Stimulated activated CD8-positive, alpha-beta memory T cell treated with anti-CD3 and anti-CD28 coated beads, Interleukin-4, amount 100 ng/mL, for 24 hours (primary cell): ENCODE results near the gene ASCC1.
"Not testable (repeated sequence)": the region's sequence is repeated elsewhere in the genome, so short reads cannot be mapped to it uniquely, and the experiment has no call there.

Experiments used
- DNase-seq: peaks from one replicate; pipeline ENCODE4 v3.0.0-alpha.2; 2020; ENCODE audit warnings: low read depth

ASCC1 gene

GRCh38 chr10:72170263-72170662 lies 45.8 kb downstream of the ASCC1 start:
- no peak for DNase-seq

GRCh38 chr10:72167118-72167517 lies 49.0 kb downstream of the ASCC1 start:
- DNase-seq, result no peak

- DNase-seq, result no peak
These were observed 51.5 kb downstream of the ASCC1 start for GRCh38 chr10:72164617-72165016.

- no peak for DNase-seq
These were observed 53.1 kb downstream of the ASCC1 start for GRCh38 chr10:72162978-72163377.

GRCh38 chr10:72158176-72158575 lies 57.9 kb downstream of the ASCC1 start:
- no peak for DNase-seq

- DNase-seq, result no peak
These were observed 59.9 kb downstream of the ASCC1 start for GRCh38 chr10:72156223-72156622.

- DNase-seq, result no peak
These were observed 63.8 kb downstream of the ASCC1 start for GRCh38 chr10:72152286-72152685.

GRCh38 chr10:72150746-72151478 lies 65.2 kb downstream of the ASCC1 start:
- not testable (repeated sequence) for DNase-seq

GRCh38 chr10:72147324-72147584 lies 68.8 kb downstream of the ASCC1 start:
- DNase-seq, result not testable (repeated sequence)

GRCh38 chr10:72146559-72147323 lies 69.3 kb downstream of the ASCC1 start:
- no peak for DNase-seq

GRCh38 chr10:72146071-72146470 lies 70.0 kb downstream of the ASCC1 start:
- no peak for DNase-seq

GRCh38 chr10:72145657-72146056 lies 70.4 kb downstream of the ASCC1 start:
- DNase-seq, result no peak

- DNase-seq, result no peak
These were observed 75.2 kb downstream of the ASCC1 start for GRCh38 chr10:72140850-72141249.

GRCh38 chr10:72140174-72140573 lies 75.9 kb downstream of the ASCC1 start:
- no peak for DNase-seq

GRCh38 chr10:72137583-72137982 lies 78.5 kb downstream of the ASCC1 start:
- no peak for DNase-seq

- not testable (repeated sequence) for DNase-seq
These were observed 79.9 kb downstream of the ASCC1 start for GRCh38 chr10:72136225-72136624.

GRCh38 chr10:72134785-72135767 lies 81.0 kb downstream of the ASCC1 start:
- no peak for DNase-seq

- DNase-seq, result no peak
These were observed 82.6 kb downstream of the ASCC1 start for GRCh38 chr10:72133517-72133916.

- no peak for DNase-seq
These were observed 83.2 kb downstream of the ASCC1 start for GRCh38 chr10:72132854-72133253.

- no peak for DNase-seq
These were observed 88.5 kb downstream of the ASCC1 start for GRCh38 chr10:72127571-72127970.

GRCh38 chr10:72126872-72127232 lies 89.2 kb downstream of the ASCC1 start:
- no peak for DNase-seq

GRCh38 chr10:72126184-72126871 lies 89.7 kb downstream of the ASCC1 start:
- DNase-seq, result no peak
